ENCODE results near the gene ADI1. TPM values are rescaled to one million over a fixed set of nuclear protein-coding genes. Genes with fewer than 3 reads are reported as not detected.
A peak's percentile ranks its signal among the peaks of the same experiment; 100 is the strongest.
"Not testable (repeated sequence)": the region's sequence is repeated elsewhere in the genome, so short reads cannot be mapped to it uniquely, and the experiment has no call there.

The ADI1 gene
- total RNA-seq, 2 donors from 2014 or later = 27.0 to 33.0 TPM

DNA sequence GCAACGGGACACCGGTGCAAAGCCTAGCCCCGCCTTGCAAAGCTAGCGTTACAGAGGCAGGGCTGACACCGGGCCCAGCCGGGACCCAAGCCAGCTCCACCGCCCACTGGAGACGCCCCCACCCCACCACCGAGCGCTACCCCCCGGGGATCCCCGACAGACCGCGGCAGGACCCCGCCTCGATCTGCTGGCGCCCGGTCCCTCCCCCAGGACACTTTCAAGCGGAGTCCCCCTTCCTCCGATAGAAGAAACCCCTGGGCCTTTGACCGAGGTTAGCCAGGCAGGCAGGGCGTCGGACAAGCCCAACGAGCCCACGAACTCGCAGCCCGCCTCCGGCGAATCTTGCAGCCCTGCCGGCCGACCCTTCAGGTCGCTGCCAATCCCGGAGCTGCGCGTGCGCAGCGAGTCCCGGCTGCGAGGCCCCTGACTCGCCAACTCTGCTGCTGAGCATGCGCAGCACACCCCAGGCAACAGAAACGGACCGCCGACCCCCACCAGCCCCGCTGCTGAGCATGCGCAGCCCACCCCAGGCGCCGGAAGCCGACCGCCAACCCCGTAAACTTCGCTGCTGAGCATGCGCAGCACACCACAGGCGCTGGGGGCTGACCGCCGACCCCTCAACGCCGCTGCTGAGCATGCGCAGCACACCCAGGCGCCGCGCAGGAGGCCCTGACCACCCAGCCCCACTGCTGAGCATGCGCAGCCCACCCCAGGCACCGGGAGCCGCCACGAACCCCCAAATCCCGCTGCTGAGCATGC is 656 bp downstream of the ADI1 start:
- Mint-ChIP-seq H3K36me3 (ENCODE audit: low read depth) (peaks cover 4% of the 10 kb centered on the region), H3K4me1 (peaks cover 35% of the 10 kb centered on the region), H3K27ac (peak overlapping the region; percentile 93), H3K27me3 (no peaks in the 10 kb centered on the region), H3K4me3 (peak overlapping the region; percentile 92)
- DNase-seq (peak; percentile 97 to 99 (median 98)), ATAC-seq (peak; percentile 74)
- no peaks in the 10 kb centered on the region for H3K9me3 ChIP-seq (ENCODE audit: control insufficient read depth, low read length, poor library complexity, severe bottlenecking)

DNA sequence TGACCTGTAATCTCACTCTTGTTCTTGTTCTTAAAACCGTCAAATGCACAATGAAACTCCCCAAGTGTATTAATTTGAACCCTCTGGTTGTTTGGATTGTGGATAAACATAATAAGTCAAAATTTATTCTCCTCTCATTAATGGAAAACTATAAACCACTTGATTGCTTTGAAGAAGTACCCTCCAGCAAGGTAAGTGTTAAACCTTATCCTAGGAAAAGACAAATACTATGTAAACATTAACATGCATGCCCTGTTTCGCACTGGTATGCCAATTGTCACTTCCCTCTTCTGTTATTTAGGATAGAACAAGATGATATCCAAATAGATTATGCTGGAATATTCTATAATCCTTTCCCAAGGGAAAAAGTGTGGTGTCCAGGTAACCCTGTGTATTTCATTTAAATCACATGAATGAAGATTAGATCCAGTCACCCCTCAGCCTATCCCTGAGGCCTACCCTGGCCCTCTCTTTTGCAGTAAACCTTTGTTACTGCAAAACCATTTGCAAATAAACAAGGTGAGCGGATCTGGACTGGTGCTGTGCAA is 1.3 kb downstream of the ADI1 start:
- DNase-seq (no peak), ATAC-seq (no peak)
- H3K9me3 ChIP-seq (ENCODE audit: control insufficient read depth, low read length, poor library complexity, severe bottlenecking) = no peaks in the 10 kb centered on the region
- Mint-ChIP-seq H3K4me1 (peaks cover 36% of the 10 kb centered on the region), H3K27me3 (no peaks in the 10 kb centered on the region), H3K4me3 (peak overlapping the region; percentile 92), H3K27ac (peak overlapping the region; percentile 93), H3K36me3 (ENCODE audit: low read depth) (peaks cover 5% of the 10 kb centered on the region)

- H3K36me3 Mint-ChIP-seq (ENCODE audit: low read depth) = peaks cover 7% of the 10 kb centered on the region
These were observed 2.5 kb downstream of the ADI1 start for GRCh38 chr2:3516831-3517230.

DNA sequence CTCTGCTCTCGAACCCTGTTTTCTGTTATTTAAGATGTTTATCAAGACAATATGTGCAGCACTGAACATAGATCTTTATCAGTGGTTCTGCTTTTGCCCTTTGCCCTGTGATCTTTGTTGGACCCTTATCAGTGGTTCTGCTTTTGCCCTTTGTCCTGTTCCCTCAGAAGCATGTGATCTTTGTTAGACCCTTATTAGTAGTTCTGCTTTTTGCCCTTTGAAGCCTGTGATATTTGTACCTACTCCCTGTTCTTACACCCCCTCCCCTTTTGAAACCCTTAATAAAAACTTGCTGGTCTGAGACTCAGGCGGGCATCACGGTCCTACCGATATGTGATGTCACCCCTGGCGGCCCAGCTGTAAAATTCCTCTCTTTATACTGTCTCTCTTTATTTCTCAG is 3.9 kb downstream of the ADI1 start:
- DNase-seq; H3K27me3 Mint-ChIP-seq; H3K4me3 Mint-ChIP-seq; ATAC-seq; H3K27ac Mint-ChIP-seq; H3K9me3 ChIP-seq (ENCODE audit: control insufficient read depth, low read length, poor library complexity, severe bottlenecking): not testable (repeated sequence)
- Mint-ChIP-seq H3K4me1 (peaks cover 24% of the 10 kb centered on the region), H3K36me3 (ENCODE audit: low read depth) (peaks cover 10% of the 10 kb centered on the region)

More at GRCh38 chr2:3516831-3517230, 2.5 kb downstream of the ADI1 start:
- H3K27ac Mint-ChIP-seq = no peak overlapping the region
- H3K4me1 Mint-ChIP-seq = peaks cover 36% of the 10 kb centered on the region
- no peak overlapping the region for H3K4me3 Mint-ChIP-seq
- no peak for DNase-seq
- H3K27me3 Mint-ChIP-seq = no peaks in the 10 kb centered on the region
- no peaks in the 10 kb centered on the region for H3K9me3 ChIP-seq (ENCODE audit: control insufficient read depth, low read length, poor library complexity, severe bottlenecking)
- no peak for ATAC-seq

GRCh38 chr2:3513026-3513810 is 6.1 kb downstream of the ADI1 start:
- Mint-ChIP-seq H3K4me3 (no peak overlapping the region), H3K27ac (no peak overlapping the region), H3K27me3 (no peaks in the 10 kb centered on the region), H3K4me1 (peaks cover 14% of the 10 kb centered on the region), H3K36me3 (ENCODE audit: low read depth) (peaks cover 10% of the 10 kb centered on the region)
- DNase-seq (no peak), ATAC-seq (no peak)
- no peaks in the 10 kb centered on the region for H3K9me3 ChIP-seq (ENCODE audit: control insufficient read depth, low read length, poor library complexity, severe bottlenecking)

DNA sequence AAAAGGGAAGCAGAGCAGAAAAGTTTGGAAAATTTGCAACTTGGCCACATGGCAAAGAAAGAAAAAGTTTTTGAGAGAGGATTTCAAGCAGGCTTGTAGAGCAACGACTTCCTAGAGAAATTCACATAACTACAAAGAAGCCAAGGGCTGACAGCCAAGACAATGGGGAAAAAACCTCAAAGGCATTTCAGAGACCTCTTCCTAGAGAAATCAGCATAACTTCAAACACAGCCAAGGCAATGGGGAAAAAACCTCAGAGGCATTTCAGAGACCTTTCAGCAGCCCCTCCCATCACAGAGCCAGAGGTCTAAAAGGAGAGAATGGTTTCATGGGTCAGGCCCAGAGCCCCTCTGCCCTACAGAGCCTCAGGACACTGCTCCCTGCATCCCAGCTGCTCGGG is 7.2 kb downstream of the ADI1 start:
- H3K9me3 ChIP-seq (ENCODE audit: control insufficient read depth, low read length, poor library complexity, severe bottlenecking) = no peaks in the 10 kb centered on the region
- H3K27me3 Mint-ChIP-seq = no peaks in the 10 kb centered on the region
- H3K36me3 Mint-ChIP-seq (ENCODE audit: low read depth) = peaks cover 12% of the 10 kb centered on the region
- H3K4me1 Mint-ChIP-seq = peaks cover 5% of the 10 kb centered on the region
- no peak for DNase-seq
- no peak overlapping the region for H3K27ac Mint-ChIP-seq
- no peak overlapping the region for H3K4me3 Mint-ChIP-seq
- no peak for ATAC-seq

DNA sequence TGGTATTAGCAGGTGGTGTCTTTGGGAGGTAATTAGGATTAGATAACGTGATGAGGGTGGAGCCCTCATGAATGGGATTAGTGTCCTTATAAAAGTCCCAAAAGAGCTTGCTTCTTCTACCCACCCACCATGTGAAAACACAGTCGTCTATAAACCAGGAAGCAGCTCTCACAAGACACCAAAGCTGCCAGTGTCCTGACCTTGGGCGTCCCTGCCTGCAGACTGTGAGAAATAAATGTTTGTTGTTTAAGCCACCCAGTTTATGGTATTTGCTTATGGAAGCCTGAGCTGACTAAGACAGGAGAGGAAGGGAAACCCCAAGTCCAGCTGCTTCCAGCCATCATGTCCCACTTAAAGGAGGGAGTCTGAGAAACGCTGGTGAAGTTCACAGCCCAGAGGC is 13.6 kb downstream of the ADI1 start:
- DNase-seq = no peak
- Mint-ChIP-seq H3K27ac (peak overlapping the region; percentile 14), H3K27me3 (no peaks in the 10 kb centered on the region), H3K4me1 (peaks cover 9% of the 10 kb centered on the region), H3K4me3 (no peak overlapping the region), H3K36me3 (ENCODE audit: low read depth) (peaks cover 20% of the 10 kb centered on the region)
- H3K9me3 ChIP-seq (ENCODE audit: control insufficient read depth, low read length, poor library complexity, severe bottlenecking) = no peaks in the 10 kb centered on the region
- no peak for ATAC-seq

DNA sequence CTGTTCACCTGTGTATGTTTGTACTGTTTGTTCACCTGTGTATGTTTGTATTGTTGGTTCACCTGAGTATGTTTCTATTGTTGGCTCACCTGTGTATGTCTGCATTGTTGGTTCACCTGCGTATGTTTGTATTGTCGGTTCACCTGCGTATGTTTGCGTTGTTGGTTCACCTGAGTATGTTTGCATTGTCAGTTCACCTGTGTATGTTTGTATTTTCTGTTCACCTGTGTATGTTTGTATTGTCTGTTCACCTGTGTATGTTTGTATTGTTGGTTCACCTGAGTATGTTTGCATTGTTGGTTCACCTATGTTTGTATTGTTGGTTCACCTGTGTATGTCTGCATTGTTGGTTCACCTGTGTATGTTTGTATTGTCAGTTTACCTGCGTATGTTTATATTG is 14.6 kb downstream of the ADI1 start:
- peaks cover 9% of the 10 kb centered on the region for H3K4me1 Mint-ChIP-seq

DNA sequence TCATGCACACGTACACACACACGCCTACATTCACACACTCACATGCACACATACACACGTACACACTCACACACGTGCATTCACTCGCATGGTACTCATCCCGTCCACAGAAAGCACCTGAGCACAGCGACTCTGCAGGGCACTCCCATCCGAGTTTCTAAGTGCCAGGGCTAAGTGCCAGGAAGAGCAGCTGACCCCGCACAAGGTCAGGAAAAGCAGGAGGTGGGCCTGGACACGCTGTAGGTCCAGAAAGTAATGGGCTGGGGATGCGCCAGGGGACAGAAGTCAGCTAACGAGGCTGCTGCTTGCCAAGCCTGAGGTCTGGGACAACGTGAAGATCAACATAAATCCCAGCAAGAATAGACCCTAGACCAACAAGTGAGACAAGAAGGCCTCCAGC is 15.8 kb downstream of the ADI1 start:
- Mint-ChIP-seq H3K36me3 (ENCODE audit: low read depth) (peaks cover 20% of the 10 kb centered on the region), H3K4me1 (peaks cover 9% of the 10 kb centered on the region), H3K27me3 (no peaks in the 10 kb centered on the region), H3K4me3 (no peak overlapping the region), H3K27ac (no peak overlapping the region)
- H3K9me3 ChIP-seq (ENCODE audit: control insufficient read depth, low read length, poor library complexity, severe bottlenecking) = no peaks in the 10 kb centered on the region
- ATAC-seq (no peak), DNase-seq (no peak)

More for the DNA sequence above, 14.6 kb downstream of the ADI1 start:
- no peaks in the 10 kb centered on the region for H3K27me3 Mint-ChIP-seq
- no peak for DNase-seq
- H3K36me3 Mint-ChIP-seq (ENCODE audit: low read depth) = peaks cover 20% of the 10 kb centered on the region
- no peak for ATAC-seq
- peak overlapping the region; percentile 32 for H3K27ac Mint-ChIP-seq
- H3K9me3 ChIP-seq (ENCODE audit: control insufficient read depth, low read length, poor library complexity, severe bottlenecking) = no peaks in the 10 kb centered on the region
- H3K4me3 Mint-ChIP-seq = peak overlapping the region; percentile 59

DNA sequence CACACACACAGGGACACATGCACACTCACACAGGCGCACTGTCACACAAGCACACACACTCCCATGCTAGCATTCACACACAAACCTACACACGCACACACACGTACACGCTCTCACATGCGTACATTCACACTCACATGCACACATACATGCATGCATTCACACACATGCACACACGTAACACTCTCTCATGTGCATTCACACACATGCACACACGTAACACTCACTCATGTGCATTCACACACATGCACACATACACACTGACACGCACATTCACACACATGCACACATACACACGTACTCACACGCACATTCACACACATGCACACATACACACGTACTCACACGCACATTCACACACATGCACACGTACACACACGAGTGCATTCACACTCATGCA is 16.3 kb downstream of the ADI1 start:
- ATAC-seq (no peak), DNase-seq (no peak)
- Mint-ChIP-seq H3K4me3 (no peak overlapping the region), H3K27ac (no peak overlapping the region), H3K27me3 (no peaks in the 10 kb centered on the region), H3K4me1 (peaks cover 9% of the 10 kb centered on the region), H3K36me3 (ENCODE audit: low read depth) (peaks cover 20% of the 10 kb centered on the region)
- H3K9me3 ChIP-seq (ENCODE audit: control insufficient read depth, low read length, poor library complexity, severe bottlenecking) = no peaks in the 10 kb centered on the region

DNA sequence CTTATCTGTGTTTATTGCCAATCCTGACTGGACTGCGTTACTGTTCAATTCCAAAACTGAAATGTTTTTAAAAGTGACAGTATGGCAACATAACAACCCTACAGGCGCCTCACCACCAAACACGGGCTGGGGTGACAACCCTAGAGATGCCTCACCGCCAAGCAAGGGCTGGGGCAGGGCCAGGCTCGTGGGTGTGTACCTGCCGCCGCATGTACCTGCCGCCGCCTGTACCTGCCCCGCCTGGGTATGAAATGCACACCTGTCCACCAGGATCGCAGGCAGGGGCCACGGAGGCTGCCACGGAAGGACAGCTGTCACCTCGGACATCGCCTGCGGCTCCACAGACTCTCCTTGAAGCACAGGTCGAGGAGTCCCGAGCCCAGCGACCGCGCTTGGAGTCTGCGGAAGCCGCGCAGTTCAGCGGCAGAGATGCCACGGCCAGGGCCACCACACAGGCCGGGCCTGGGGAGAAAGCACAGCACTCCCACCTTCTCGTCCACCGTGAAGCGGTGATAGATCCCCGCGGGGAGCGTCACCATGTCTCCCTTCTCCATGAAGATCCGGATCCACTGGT is 18.9 kb downstream of the ADI1 start:
- Mint-ChIP-seq H3K36me3 (ENCODE audit: low read depth) (peaks cover 14% of the 10 kb centered on the region), H3K4me3 (no peak overlapping the region), H3K4me1 (peaks cover 6% of the 10 kb centered on the region), H3K27me3 (no peaks in the 10 kb centered on the region), H3K27ac (no peak overlapping the region)
- H3K9me3 ChIP-seq (ENCODE audit: control insufficient read depth, low read length, poor library complexity, severe bottlenecking) = no peaks in the 10 kb centered on the region
- ATAC-seq (no peak), DNase-seq (no peak)

DNA sequence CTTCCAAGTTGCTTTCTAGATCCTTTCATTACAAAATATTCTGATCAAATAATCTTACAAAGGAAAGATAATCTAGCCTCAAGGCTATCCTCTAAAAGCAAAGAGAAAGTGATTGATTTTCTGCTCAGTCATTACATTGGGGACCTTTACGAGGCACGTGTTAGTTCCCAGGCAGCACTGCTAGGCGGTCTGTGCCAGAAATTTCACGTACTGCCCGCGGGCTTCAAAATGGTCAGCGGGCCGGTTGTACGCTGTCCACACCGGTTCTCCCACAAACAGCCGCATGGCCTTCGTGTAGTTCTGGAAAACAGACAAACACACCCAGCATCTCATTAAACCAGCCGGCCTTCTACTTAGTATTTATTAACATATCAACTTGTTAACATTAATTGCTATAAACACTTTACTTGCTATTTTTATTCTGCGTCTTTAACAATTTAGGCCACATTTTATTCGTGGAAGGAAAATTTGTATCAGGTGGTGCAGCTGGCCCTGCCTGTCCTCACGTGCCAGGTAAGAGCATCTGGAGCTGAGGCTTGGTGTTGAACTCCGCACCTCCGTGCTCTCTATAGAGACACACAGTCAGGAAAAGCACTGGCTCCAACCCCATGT is 20.4 kb downstream of the ADI1 start:
- no peaks in the 10 kb centered on the region for H3K27me3 Mint-ChIP-seq
- peak overlapping the region; percentile 2 for H3K27ac Mint-ChIP-seq
- peaks cover 9% of the 10 kb centered on the region for H3K36me3 Mint-ChIP-seq (ENCODE audit: low read depth)
- H3K9me3 ChIP-seq (ENCODE audit: control insufficient read depth, low read length, poor library complexity, severe bottlenecking) = no peaks in the 10 kb centered on the region
- ATAC-seq (no peak), DNase-seq (no peak)
- H3K4me3 Mint-ChIP-seq = no peak overlapping the region
- no peaks in the 10 kb centered on the region for H3K4me1 Mint-ChIP-seq

DNA sequence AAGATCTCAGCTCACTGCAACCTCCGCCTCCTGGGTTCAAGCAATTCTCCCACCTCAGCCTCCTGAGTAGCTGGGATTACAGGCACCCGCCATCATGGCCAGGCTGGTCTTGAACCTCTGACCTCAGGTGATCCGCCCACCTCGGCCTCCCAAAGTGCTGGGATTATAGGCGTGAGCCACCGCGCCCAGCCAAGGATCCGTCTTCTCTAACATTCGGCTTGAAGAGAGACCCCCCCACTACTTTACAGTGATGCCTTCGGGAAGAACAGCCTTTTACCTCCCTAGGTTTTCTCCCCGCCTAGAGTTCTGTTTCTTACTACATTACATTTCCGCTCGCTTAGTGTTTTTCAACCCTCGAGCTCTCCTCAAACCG is 22.6 kb downstream of the ADI1 start:
- ATAC-seq; H3K4me3 Mint-ChIP-seq; H3K9me3 ChIP-seq (ENCODE audit: control insufficient read depth, low read length, poor library complexity, severe bottlenecking); H3K27ac Mint-ChIP-seq; DNase-seq; H3K36me3 Mint-ChIP-seq (ENCODE audit: low read depth); H3K27me3 Mint-ChIP-seq; H3K4me1 Mint-ChIP-seq: not testable (repeated sequence)

Data from T-helper 17 cell (primary cell).